Fibroblast of mammary gland (primary cell): ENCODE results near the gene HADHA.

Experiments
- DNase-seq: peaks from one replicate; pipeline ENCODE4 v3.0.0-alpha.2; 2010; ENCODE audit warnings: low read depth
- H3K4me3 ChIP-seq: 2 replicates; pipeline ENCODE4 v1.5.1; 2011; ENCODE audit warnings: low read depth, mild to moderate bottlenecking, low read length, moderate library complexity; ENCODE audit not compliant: control insufficient read depth
- CTCF ChIP-seq: conservative IDR thresholded peaks from 2 replicates; pipeline ENCODE4 v1.5.1; 2011; ENCODE audit warnings: low read depth, low read length, inconsistent platforms; ENCODE audit not compliant: control insufficient read depth, insufficient read depth

Gene HADHA

GRCh38 chr2:26176279-26176615 lies 68.2 kb downstream of the HADHA start:
- no peak for TF ChIP-seq CTCF
- no peak for DNase-seq
- H3K4me3 ChIP-seq, result no peak overlapping the region

GRCh38 chr2:26175466-26176278 lies 68.8 kb downstream of the HADHA start:
- TF ChIP-seq CTCF, result no peak
- DNase-seq, result no peak
- no peak overlapping the region for H3K4me3 ChIP-seq

GRCh38 chr2:26174691-26175465 lies 69.6 kb downstream of the HADHA start:
- H3K4me3 ChIP-seq, result no peak overlapping the region
- no peak for DNase-seq
- TF ChIP-seq CTCF, result no peak

GRCh38 chr2:26173776-26174482 lies 70.5 kb downstream of the HADHA start:
- TF ChIP-seq CTCF, result no peak
- H3K4me3 ChIP-seq, result no peak overlapping the region
- DNase-seq, result no peak

GRCh38 chr2:26172871-26173775 lies 71.3 kb downstream of the HADHA start, which contains the start of gene GAREM2:
Gene GAREM2, plus strand, starts transcription at chr2:26173088. Its CDS starts 133 bp downstream, at chr2:26173221.
- peak within 1 kb of the TSS; percentile 15 for H3K4me3 ChIP-seq
- no peak for DNase-seq
- TF ChIP-seq CTCF, result no peak
